Measurements from ENCODE around the gene CROCC2.

The CROCC2 gene

GRCh38 chr2:240890691-240891090 is 15.4 kb upstream of the CROCC2 start:
- Histone ChIP-seq H3K36me3 (ENCODE audit: control insufficient read depth, low read length) (no peaks in the 10 kb centered on the region), H3K4me3 (ENCODE audit: low read length) (no peak overlapping the region), H3K4me2 (ENCODE audit: low read length) (no peak overlapping the region), H3F3A (ENCODE audit: control insufficient read depth, insufficient read depth) (no peaks in the 10 kb centered on the region), H4K20me1 (ENCODE audit: control insufficient read depth, insufficient read depth, low read depth, low read length) (no peaks in the 10 kb centered on the region), H3K27ac (ENCODE audit: low read depth, low read length) (no peak overlapping the region), H3K79me2 (ENCODE audit: control insufficient read depth, low read length) (no peaks in the 10 kb centered on the region), H3K9me3 (ENCODE audit: control insufficient read depth, insufficient read depth, low read length) (no peaks in the 10 kb centered on the region), H3K4me1 (ENCODE audit: control insufficient read depth, low read length) (peaks cover 5% of the 10 kb centered on the region; the same call in 1 of the 2 replicates), H3K9me2 (replicated peaks; ENCODE audit: control insufficient read depth, low read length) (no peaks in the 10 kb centered on the region), H3K27me3 (ENCODE audit: control insufficient read depth, low read length) (no peaks in the 10 kb centered on the region)
- TF ChIP-seq, protein P1, sequence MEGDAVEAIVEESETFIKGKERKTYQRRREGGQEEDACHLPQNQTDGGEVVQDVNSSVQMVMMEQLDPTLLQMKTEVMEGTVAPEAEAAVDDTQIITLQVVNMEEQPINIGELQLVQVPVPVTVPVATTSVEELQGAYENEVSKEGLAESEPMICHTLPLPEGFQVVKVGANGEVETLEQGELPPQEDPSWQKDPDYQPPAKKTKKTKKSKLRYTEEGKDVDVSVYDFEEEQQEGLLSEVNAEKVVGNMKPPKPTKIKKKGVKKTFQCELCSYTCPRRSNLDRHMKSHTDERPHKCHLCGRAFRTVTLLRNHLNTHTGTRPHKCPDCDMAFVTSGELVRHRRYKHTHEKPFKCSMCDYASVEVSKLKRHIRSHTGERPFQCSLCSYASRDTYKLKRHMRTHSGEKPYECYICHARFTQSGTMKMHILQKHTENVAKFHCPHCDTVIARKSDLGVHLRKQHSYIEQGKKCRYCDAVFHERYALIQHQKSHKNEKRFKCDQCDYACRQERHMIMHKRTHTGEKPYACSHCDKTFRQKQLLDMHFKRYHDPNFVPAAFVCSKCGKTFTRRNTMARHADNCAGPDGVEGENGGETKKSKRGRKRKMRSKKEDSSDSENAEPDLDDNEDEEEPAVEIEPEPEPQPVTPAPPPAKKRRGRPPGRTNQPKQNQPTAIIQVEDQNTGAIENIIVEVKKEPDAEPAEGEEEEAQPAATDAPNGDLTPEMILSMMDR (IDR thresholded peaks at IDR 0.05; ENCODE audit: low read depth, low read length, poor library complexity, severe bottlenecking) = no peak
- no peak for TF ChIP-seq EZH2phosphoT487 (IDR thresholded peaks at IDR 0.05; ENCODE audit: borderline replicate concordance, low read length)

DNA sequence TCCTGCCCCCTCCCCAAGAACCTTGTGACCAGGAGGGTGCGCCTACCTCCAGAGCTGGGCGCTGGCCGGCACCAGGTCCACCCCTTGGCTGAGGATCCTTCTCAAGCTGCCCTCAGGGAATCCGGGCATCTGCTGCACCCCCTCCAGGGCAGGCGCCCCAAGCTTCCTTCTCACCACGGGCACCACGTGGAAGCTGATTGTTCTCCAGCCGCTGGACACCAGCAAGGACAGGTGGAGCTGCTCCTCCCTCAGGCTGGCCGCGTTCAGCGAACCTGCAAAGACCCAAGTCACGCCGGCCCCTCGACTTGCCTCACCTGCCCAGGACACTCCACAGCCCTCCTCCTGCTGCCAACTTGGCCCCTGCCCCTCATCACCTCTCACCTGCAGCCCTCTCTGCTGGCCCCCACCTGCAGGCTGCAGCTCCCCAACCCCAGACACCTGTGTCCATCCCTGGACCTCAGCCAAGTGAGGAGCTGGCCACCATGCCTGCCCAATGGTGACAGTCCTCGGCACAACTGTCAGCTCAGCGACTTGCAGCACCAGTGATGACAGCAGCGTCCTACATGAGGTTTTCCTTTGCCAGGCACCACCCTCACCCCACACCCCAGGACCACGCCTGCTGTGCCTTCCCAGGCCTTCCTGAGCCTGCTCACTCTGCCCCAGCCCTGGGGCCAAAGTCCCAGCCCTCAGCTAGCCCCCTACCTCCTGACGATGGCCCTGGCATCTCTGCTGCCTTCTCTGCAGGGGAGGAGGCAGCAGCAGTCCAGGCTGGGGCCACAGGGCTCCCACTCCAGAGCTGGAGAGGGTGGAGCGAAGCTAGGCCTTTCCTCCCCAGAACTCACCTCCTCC is 14.4 kb upstream of the CROCC2 start:
- Histone ChIP-seq H3K27me3 (ENCODE audit: control insufficient read depth, low read length) (no peaks in the 10 kb centered on the region), H3K4me3 (ENCODE audit: low read length) (no peak overlapping the region), H3K4me1 (ENCODE audit: control insufficient read depth, low read length) (no peaks in the 10 kb centered on the region), H3K9me3 (ENCODE audit: control insufficient read depth, insufficient read depth, low read length) (no peaks in the 10 kb centered on the region), H3K36me3 (ENCODE audit: control insufficient read depth, low read length) (no peaks in the 10 kb centered on the region), H3F3A (ENCODE audit: control insufficient read depth, insufficient read depth) (no peaks in the 10 kb centered on the region), H4K20me1 (ENCODE audit: control insufficient read depth, insufficient read depth, low read depth, low read length) (no peaks in the 10 kb centered on the region), H3K27ac (ENCODE audit: low read depth, low read length) (no peak overlapping the region), H3K9me2 (replicated peaks; ENCODE audit: control insufficient read depth, low read length) (no peaks in the 10 kb centered on the region), H3K4me2 (ENCODE audit: low read length) (no peak overlapping the region), H3K79me2 (ENCODE audit: control insufficient read depth, low read length) (no peaks in the 10 kb centered on the region)
- no peak for TF ChIP-seq EZH2phosphoT487 (IDR thresholded peaks at IDR 0.05; ENCODE audit: borderline replicate concordance, low read length)
- TF ChIP-seq, protein P1 (IDR thresholded peaks at IDR 0.05; ENCODE audit: low read depth, low read length, poor library complexity, severe bottlenecking) = no peak

GRCh38 chr2:240892356-240892755 is 13.8 kb upstream of the CROCC2 start:
- Histone ChIP-seq H3K9me2 (replicated peaks; ENCODE audit: control insufficient read depth, low read length) (no peaks in the 10 kb centered on the region), H3K4me1 (ENCODE audit: control insufficient read depth, low read length) (no peaks in the 10 kb centered on the region), H3K79me2 (ENCODE audit: control insufficient read depth, low read length) (no peaks in the 10 kb centered on the region), H3K9me3 (ENCODE audit: control insufficient read depth, insufficient read depth, low read length) (no peaks in the 10 kb centered on the region), H3K36me3 (ENCODE audit: control insufficient read depth, low read length) (no peaks in the 10 kb centered on the region), H3K27ac (ENCODE audit: low read depth, low read length) (no peak overlapping the region), H3K4me3 (ENCODE audit: low read length) (no peak overlapping the region), H4K20me1 (ENCODE audit: control insufficient read depth, insufficient read depth, low read depth, low read length) (no peaks in the 10 kb centered on the region), H3F3A (ENCODE audit: control insufficient read depth, insufficient read depth) (no peaks in the 10 kb centered on the region), H3K27me3 (ENCODE audit: control insufficient read depth, low read length) (no peaks in the 10 kb centered on the region), H3K4me2 (ENCODE audit: low read length) (no peak overlapping the region)
- TF ChIP-seq EZH2phosphoT487 (IDR thresholded peaks at IDR 0.05; ENCODE audit: borderline replicate concordance, low read length) = no peak
- TF ChIP-seq, protein P1 (IDR thresholded peaks at IDR 0.05; ENCODE audit: low read depth, low read length, poor library complexity, severe bottlenecking) = no peak
